ENCODE measurements around the gene TAF1L.
"Not testable (repeated sequence)": the region's sequence is repeated elsewhere in the genome, so short reads cannot be mapped to it uniquely, and the experiment has no call there.

- not testable (repeated sequence) for TF ChIP-seq POLR2A (IDR thresholded peaks at IDR 0.05; ENCODE audit: extremely low read depth, insufficient read length); CTCF (IDR thresholded peaks at IDR 0.05; ENCODE audit: low read depth, low read length); MYC (IDR thresholded peaks at IDR 0.05; ENCODE audit: low read depth, low read length); MAX (IDR thresholded peaks at IDR 0.05; ENCODE audit: low read depth, low read length)
These were observed 2.3 kb downstream of the TAF1L start for GRCh38 chr9:32633151-32633550.
